ENCODE measurements around the gene IP6K3.

- TF ChIP-seq CTCF (IDR thresholded peaks at IDR 0.05; ENCODE audit: low read length) (no peak), EZH2 (optimal IDR thresholded peaks at IDR 0.05; ENCODE audit: low read depth, low read length) (no peak), EZH2phosphoT487 (IDR thresholded peaks at IDR 0.05; ENCODE audit: low read length) (no peak)
These were observed 25.7 kb downstream of the IP6K3 start for GRCh38 chr6:33720998-33721397.
